Measurements from ENCODE around the gene F2. TPM values are rescaled to one million over a fixed set of nuclear protein-coding genes. Genes with fewer than 3 reads are reported as not detected.

F2 gene
- total RNA-seq, 1 donor from 2014 or later: 4.4 TPM

DNA sequence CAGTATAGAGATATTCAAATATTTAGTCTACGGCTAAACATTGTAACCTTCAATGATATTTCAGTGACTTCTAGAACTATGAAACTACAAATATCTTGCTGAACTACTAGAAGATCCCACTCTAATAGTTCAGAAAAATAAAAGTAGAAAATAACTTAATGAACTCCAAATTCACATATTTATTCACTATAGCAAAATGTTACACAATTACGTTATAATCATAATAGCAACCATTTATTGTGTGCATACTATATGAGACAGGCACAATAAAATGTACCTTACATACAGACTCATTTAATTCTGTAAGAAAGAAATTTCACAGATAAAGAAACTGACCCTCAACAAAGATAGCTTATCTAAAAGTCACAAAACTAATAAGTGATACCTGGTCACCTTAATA, 57.9 kb downstream of the F2 start:
- no peaks in the 10 kb centered on the region for H3K27me3 Mint-ChIP-seq (ENCODE audit: unreplicated experiment)
- H3K9me3 Mint-ChIP-seq (ENCODE audit: unreplicated experiment): no peaks in the 10 kb centered on the region
- H3K36me3 Mint-ChIP-seq (ENCODE audit: low read depth, unreplicated experiment): peaks cover 31% of the 10 kb centered on the region
- no peak overlapping the region for H3K4me3 Mint-ChIP-seq (ENCODE audit: unreplicated experiment)
- no peaks in the 10 kb centered on the region for H3K4me1 Mint-ChIP-seq (ENCODE audit: unreplicated experiment)
- no peak overlapping the region for H3K27ac Mint-ChIP-seq (ENCODE audit: unreplicated experiment)
- TF ChIP-seq, protein P1, sequence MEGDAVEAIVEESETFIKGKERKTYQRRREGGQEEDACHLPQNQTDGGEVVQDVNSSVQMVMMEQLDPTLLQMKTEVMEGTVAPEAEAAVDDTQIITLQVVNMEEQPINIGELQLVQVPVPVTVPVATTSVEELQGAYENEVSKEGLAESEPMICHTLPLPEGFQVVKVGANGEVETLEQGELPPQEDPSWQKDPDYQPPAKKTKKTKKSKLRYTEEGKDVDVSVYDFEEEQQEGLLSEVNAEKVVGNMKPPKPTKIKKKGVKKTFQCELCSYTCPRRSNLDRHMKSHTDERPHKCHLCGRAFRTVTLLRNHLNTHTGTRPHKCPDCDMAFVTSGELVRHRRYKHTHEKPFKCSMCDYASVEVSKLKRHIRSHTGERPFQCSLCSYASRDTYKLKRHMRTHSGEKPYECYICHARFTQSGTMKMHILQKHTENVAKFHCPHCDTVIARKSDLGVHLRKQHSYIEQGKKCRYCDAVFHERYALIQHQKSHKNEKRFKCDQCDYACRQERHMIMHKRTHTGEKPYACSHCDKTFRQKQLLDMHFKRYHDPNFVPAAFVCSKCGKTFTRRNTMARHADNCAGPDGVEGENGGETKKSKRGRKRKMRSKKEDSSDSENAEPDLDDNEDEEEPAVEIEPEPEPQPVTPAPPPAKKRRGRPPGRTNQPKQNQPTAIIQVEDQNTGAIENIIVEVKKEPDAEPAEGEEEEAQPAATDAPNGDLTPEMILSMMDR (IDR thresholded peaks at IDR 0.05; ENCODE audit: unreplicated experiment): no peak
- DNase-seq (ENCODE audit: low spot score): no peak

DNA sequence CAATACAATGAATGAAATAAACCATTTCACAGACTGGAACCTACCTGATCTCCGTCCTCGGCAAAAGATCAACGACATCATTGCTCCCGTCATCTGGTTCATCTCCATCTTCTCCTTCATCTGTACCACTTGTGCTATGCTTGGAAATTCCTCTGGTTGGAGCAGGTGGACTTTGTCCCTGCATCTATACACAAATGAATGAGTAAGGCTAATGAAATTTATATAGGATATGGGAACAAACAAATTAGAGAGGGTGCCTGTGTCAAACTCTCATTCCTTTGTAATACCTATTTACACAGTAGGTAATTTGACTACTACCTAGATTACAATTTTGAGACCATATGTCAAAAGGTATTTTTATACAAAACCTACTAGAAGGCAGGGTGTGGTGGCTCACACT, 59.4 kb downstream of the F2 start:
- Mint-ChIP-seq H3K27me3 (ENCODE audit: unreplicated experiment) (no peaks in the 10 kb centered on the region), H3K4me3 (ENCODE audit: unreplicated experiment) (no peak overlapping the region), H3K9me3 (ENCODE audit: unreplicated experiment) (no peaks in the 10 kb centered on the region), H3K36me3 (ENCODE audit: low read depth, unreplicated experiment) (peaks cover 31% of the 10 kb centered on the region), H3K27ac (ENCODE audit: unreplicated experiment) (no peak overlapping the region), H3K4me1 (ENCODE audit: unreplicated experiment) (no peaks in the 10 kb centered on the region)
- TF ChIP-seq, protein P1 (IDR thresholded peaks at IDR 0.05; ENCODE audit: unreplicated experiment): no peak
- no peak for DNase-seq (ENCODE audit: low spot score)

Small RNAs within 50 kb of the gene (microRNA-seq; reads per million reads assigned to microRNA genes)
- gene MIR5582 (ENCODE audit: unreplicated experiment): 0.42 reads per million

Other genes with a start within 250 kb of the F2 start
- 36.9 TPM for gene AMBRA1, start 125.2 kb upstream of the F2 start, total RNA-seq (ENCODE audit: unreplicated experiment)
- 6.1 TPM for gene HARBI1, start 102.0 kb upstream of the F2 start, total RNA-seq (ENCODE audit: unreplicated experiment)
- gene ATG13, start 101.7 kb upstream of the F2 start, total RNA-seq (ENCODE audit: unreplicated experiment): 85.6 TPM
- 69.5 TPM for gene ARHGAP1, start 18.6 kb upstream of the F2 start, total RNA-seq (ENCODE audit: unreplicated experiment)
- 23.2 TPM for gene ZNF408, start 18.2 kb upstream of the F2 start, total RNA-seq (ENCODE audit: unreplicated experiment)
- gene CKAP5, start 127.1 kb downstream of the F2 start, total RNA-seq (ENCODE audit: unreplicated experiment): 84.4 TPM
- 21.8 TPM for gene LRP4, start 199.3 kb downstream of the F2 start, total RNA-seq (ENCODE audit: unreplicated experiment)
- 30.0 TPM for gene CSTPP1, start 217.5 kb downstream of the F2 start, total RNA-seq (ENCODE audit: unreplicated experiment)